NCI-H1694 (cell line): ENCODE results near the gene PRKAG2.

ENCODE experiments used
- DNase-seq: peaks from one replicate; lab custom pipeline; 2025; lab: John Stamatoyannopoulos, UW

The PRKAG2 gene

GRCh38 chr7:151518105-151518946, 358.6 kb downstream of the PRKAG2 start:
- no peak for DNase-seq

- DNase-seq: no peak
These were observed 359.3 kb downstream of the PRKAG2 start for GRCh38 chr7:151517601-151518104.

- DNase-seq: no peak
These were observed 361.7 kb downstream of the PRKAG2 start for GRCh38 chr7:151515276-151515565.

GRCh38 chr7:151514461-151515275, 362.2 kb downstream of the PRKAG2 start:
- DNase-seq: no peak

GRCh38 chr7:151513133-151513532, 363.8 kb downstream of the PRKAG2 start:
- DNase-seq: no peak

- no peak for DNase-seq
These were observed 364.6 kb downstream of the PRKAG2 start for GRCh38 chr7:151512353-151512752.

GRCh38 chr7:151511946-151512345, 365.0 kb downstream of the PRKAG2 start:
- DNase-seq: no peak

- no peak for DNase-seq
These were observed 365.6 kb downstream of the PRKAG2 start for GRCh38 chr7:151511270-151511669.

GRCh38 chr7:151509670-151510333, 367.1 kb downstream of the PRKAG2 start:
- no peak for DNase-seq

- DNase-seq: no peak
These were observed 367.9 kb downstream of the PRKAG2 start for GRCh38 chr7:151508991-151509390.

GRCh38 chr7:151507806-151508205, 369.1 kb downstream of the PRKAG2 start:
- DNase-seq: no peak

GRCh38 chr7:151506901-151507382, 370.0 kb downstream of the PRKAG2 start:
- DNase-seq: no peak
